Fibroblast of villous mesenchyme (primary cell): ENCODE data around the gene SOD1. TPM values are rescaled to one million over a fixed set of nuclear protein-coding genes. Genes with fewer than 3 reads are reported as not detected.
"Not testable (repeated sequence)": the region's sequence is repeated elsewhere in the genome, so short reads cannot be mapped to it uniquely, and the experiment has no call there.

ENCODE experiments used
- DNase-seq: peaks from one replicate; pipeline ENCODE4 v3.0.0-alpha.2; 2010; ENCODE audit warnings: low read depth
- H3K4me3 ChIP-seq: 2 replicates; pipeline ENCODE4 v1.5.1; 2011; ENCODE audit warnings: low read depth, mild to moderate bottlenecking, low read length
- total RNA-seq: library from RNA; depleted of rRNA; stranded (reverse); fragments of >200 nt; gene quantifications from 2 replicates; pipeline ENCODE4 v1.2.3, GENCODE V29; 2012
- TF ChIP-seq, protein P1 (sequence below): IDR thresholded peaks from 2 replicates; pipeline ENCODE4 v1.5.1; 2012; ENCODE audit warnings: low read depth, mild to moderate bottlenecking, low read length; ENCODE audit not compliant: insufficient read depth

The SOD1 gene
- total RNA-seq, 1 donor = 234 TPM

DNA sequence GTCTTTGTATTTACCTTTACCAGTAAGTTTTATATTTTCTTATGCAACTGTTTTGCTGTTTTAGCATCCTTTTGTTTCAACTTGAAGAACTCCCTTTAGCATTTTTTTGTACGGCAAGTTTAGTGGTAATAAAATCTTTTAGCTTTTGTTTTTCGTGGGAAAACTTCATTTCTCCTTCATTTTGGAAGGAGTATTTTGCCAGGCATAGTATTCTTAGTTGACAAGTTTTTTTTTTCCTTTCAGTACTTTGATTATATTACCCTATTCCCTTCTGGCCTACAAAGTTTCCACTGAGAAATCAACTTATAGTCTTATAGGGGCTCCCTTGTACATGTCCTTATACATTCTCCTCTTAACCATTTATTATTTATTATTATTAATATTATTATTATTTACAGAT lies 22.6 kb upstream of the SOD1 start:
- TF ChIP-seq, protein P1, sequence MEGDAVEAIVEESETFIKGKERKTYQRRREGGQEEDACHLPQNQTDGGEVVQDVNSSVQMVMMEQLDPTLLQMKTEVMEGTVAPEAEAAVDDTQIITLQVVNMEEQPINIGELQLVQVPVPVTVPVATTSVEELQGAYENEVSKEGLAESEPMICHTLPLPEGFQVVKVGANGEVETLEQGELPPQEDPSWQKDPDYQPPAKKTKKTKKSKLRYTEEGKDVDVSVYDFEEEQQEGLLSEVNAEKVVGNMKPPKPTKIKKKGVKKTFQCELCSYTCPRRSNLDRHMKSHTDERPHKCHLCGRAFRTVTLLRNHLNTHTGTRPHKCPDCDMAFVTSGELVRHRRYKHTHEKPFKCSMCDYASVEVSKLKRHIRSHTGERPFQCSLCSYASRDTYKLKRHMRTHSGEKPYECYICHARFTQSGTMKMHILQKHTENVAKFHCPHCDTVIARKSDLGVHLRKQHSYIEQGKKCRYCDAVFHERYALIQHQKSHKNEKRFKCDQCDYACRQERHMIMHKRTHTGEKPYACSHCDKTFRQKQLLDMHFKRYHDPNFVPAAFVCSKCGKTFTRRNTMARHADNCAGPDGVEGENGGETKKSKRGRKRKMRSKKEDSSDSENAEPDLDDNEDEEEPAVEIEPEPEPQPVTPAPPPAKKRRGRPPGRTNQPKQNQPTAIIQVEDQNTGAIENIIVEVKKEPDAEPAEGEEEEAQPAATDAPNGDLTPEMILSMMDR = no peak
- no peak overlapping the region for H3K4me3 ChIP-seq
- no peak for DNase-seq

DNA sequence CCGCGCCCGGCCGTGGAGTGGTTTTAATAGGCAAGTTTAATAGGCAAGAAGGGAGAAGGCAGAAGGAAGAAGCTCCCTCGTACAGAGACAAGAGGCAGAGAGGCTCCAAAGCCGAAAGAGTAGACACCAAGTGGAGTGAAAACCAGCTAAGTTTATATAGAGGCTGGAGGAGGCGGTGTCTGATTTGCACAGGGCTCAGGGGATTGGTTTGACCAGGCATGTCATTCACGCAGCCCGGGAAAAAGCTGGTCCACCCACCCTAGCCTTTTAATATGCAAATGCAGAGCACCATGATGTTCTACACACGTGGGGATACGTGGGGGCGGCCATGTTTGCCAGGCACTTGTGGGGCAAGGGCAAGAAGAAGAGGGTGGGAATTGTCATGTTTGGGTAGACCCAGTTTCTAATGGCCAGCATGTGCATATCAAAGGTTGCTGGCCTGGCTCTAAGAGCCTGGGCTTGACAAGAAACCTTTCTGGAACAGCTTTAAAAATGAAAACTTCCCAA lies 18.0 kb upstream of the SOD1 start:
- TF ChIP-seq, protein P1 = no peak
- no peak for DNase-seq
- no peak overlapping the region for H3K4me3 ChIP-seq

DNA sequence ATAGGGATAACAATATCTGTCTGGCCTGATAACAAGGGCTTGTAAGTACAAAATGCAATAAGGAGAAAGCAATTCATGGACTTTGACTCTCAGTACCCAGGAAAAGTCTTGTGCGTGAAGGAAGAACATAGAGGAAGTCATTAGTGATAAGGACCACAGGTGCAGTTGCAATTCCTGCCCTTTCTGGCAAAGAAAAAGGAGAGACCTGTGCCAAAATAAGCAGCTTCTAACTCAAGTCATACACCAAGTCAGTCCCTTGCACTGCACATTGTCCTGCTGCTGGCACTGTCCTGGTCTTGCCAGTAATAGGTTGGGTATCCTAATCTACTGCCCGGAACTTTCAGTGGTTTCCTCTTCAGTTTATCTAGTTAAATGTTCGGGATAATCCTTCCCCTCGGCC lies 14.8 kb upstream of the SOD1 start:
- TF ChIP-seq, protein P1 = no peak
- no peak for DNase-seq
- no peak overlapping the region for H3K4me3 ChIP-seq

DNA sequence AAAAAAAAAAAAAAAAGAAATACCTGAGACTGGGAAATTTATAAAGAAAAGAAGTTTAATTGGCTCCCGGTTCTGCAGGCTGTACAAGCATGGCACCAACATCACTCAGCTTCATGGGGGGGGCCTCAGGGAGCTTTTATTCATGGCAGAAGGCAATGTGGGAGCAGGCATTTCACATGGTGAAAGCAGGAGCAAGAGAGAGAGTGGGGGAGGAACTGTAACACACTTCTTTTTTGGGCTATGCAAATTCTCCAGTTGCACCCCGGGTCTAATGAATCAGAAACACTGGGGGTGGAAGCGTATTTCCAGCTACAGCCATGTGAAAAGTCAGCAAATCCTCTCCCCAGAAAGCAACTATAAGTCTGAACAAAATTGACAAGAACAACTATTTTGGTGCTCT lies 11.8 kb upstream of the SOD1 start:
- DNase-seq = no peak
- no peak overlapping the region for H3K4me3 ChIP-seq
- TF ChIP-seq, protein P1 = no peak

DNA sequence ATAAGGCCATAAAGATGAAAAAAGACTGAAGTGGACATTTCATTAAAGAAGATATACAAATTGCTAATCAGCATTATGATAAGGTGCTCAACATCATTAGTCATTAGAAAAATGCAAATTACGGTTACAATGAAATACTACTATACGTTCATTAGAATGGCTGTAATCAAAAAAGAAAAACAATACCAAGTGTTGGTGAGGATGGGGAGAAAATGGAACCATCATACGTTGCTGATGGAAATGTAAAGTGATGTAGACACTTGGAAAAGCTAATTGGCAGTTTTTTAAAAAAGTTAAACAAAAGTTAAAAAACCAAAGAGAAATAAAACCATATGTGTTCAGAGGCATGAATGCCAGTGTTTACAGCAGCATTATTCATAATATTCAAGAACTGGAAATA lies 8.6 kb upstream of the SOD1 start:
- DNase-seq = no peak
- no peak overlapping the region for H3K4me3 ChIP-seq
- TF ChIP-seq, protein P1 = no peak

DNA sequence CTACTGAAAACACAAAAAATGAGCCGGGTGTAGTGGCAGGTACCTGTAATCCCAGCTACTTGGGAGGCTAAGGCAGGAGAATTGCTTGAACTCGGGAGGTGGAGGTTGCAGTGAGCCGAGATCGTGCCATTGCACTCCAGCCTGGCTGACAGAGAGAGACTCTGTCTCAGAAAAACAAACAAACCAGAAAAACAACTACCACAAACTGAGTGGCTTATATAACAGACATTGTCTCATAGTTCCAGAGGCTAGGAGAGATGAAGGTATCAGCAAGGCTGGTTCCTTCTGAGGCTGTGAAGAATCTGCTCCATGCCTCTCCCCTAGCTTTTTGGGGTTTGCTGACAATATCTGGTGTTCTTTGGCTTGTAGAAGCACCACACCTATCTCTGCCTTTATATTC lies 8.0 kb upstream of the SOD1 start:
- H3K4me3 ChIP-seq, DNase-seq: not testable (repeated sequence)

DNA sequence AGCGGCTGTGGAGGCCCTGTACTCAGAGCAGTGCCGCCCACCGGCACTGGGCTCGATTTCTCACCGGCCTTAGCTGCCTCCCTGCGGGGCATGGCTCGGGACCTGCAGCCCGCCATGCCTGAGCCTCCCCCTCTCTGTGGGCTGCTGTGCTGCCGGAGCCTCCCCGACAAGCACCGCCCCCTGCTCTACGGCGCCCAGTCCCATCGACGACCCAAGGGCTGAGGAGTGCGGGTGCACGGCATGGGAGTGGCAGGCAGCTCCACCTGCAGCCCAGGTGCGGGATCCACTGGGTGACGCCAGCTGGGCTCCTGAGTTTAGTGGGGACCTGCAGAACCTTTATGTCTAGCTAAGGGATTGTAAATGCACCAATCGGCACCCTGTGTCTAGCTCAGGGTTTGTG lies 5.2 kb upstream of the SOD1 start:
- no peak overlapping the region for H3K4me3 ChIP-seq
- TF ChIP-seq, protein P1 = no peak
- no peak for DNase-seq

DNA sequence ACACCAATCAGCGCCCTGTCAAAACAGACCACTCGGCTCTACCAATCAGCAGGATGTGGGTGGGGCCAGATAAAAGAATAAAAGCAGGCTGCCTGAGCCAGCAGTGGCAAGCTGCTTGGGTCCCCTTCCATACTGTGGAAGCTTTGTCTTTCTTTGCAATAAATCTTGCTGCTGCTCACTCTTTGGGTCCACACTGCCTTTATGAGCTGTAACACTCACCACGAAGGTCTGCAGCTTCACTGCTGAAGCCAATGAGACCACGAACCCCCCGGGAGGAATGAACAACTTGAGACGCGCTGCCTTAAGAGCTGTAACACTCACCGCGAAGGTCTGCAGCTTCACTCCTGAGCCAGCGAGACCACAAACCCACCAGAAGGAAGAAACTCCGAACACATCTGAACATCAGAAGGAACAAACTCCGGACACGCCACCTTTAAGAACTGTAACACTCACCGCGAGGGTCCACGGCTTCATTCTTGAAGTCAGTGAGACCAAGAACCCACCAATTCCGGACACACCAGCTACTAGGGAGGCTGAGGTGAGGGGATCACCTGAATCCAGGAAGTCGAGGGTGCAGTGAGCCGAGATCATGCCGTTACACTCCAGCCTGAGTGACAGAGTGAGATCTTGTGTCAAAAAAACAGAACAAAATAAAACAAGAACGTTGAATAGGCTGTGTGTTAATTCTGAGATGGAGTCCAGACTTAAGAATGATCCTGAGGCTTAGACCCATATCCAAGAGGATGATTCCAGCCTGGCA lies 4.5 kb upstream of the SOD1 start:
- DNase-seq, H3K4me3 ChIP-seq: not testable (repeated sequence)
